GM19328 (cell line): ENCODE measurements around the gene ABHD12.

Source experiments
- ATAC-seq: cut with Tn5 transposase; IDR thresholded peaks from one replicate; pipeline ENCODE4 v1.9.1; 2021; ENCODE audit warnings: mild to moderate bottlenecking, moderate library complexity; ENCODE audit not compliant: unreplicated experiment

Gene ABHD12

DNA sequence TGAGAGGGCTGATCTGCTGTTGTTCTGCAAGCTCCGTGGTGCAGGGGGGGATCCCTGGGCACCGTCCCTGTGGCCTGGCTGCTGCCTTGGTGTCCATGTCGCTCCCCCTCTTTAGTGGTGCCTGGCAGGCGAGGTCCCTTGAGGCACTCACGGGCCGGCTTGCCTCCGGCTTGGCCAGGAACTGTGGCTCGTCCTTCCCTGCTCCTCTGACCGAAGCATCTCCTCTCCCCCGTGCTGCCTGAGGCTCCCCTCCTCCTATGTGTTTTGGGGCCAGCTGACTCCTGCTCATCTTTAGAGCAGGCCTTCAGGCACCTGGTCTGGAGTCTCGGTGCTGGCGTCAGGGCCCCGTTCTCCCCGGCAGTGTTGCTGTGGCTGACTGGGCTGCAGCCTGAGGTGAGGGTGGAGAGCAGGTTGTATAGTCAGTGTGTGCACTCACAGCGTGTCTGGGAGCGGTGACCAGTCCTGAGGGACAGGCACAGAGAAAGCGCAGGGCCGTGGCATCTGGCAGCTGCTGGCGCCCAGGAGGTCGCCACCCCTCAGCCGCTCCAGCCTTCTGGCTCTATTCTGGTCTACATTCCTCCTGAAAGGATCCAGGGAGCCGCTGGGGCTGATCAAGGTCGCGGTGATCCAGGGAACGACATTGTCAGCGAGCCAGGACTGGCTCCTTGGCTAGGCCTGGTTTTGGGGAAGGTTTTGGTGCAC, 99.1 kb downstream of the ABHD12 start:
- ATAC-seq: no peak

DNA sequence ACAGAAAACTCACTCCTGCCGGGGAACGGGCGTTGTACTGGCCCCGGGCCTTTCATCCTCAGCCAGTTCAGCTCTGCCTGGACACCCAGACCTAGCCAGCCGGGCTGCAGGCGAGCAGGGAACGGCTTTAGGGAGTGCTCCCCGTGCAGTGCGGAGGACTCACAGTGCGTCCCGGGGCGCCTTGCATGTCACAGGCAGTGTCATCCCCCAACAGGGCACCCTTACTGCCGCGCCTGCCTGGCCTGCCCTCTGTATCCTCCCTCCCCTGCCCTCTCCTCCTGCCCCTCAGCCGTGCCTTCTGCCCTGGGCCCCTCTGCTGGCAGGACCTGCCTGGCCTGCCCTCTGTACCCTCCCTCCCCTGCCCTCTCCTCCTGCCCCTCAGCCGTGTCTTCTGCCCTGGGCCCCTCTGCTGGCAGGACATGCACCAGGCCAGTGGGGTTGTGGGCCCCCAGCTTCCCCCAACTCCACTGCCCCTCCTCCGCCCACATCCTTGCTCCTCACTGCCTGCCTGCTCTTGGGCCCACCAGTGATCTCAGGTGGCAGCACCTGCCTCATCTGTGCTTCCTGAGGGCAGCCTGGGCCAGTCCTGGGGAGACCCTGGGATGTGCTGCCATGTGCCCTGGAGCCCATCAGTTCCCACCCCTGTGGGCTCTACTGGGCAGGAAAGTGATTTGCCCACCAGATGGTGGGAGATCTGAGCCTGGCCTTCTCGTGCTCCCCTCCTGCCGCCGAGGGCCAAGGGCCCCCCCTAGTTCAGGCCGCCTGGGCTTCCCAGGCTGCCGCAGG, 99.8 kb downstream of the ABHD12 start:
- no peak for ATAC-seq

DNA sequence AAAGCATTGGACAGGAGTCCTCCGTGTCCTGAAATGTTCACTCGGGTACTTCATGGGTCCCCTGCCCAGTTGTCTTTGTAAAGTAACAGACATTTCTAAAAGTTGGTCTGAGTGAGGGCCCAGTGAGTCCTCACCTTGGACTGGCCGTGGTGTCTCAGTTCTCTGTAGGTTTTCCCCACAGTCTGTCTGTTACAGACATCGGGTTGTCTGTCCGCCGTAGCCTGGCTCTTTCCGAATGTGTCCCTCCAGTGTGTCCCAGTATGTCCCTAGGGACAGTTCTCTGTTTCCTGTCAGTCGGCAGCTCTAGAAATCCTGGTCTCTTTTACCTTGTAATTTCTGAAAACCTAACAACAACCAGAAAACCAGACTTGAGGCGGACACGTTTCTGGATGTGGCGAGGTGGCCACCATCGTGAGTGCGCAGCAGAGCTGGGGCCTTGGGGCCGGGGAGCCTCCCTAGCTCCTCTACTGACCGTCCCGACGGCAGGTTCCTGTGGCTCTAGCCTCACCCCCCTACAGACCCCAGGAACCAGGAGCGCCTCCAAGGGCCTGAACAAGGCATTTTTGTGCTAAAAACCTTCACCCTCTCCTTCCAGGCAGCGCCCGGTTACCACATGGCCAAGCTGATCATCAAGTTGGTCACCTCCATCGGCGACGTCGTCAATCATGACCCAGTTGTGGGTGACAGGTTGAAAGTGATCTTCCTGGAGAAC, 100.6 kb downstream of the ABHD12 start:
- ATAC-seq: no peak

GRCh38 chr20:25288291-25289181, 102.1 kb downstream of the ABHD12 start:
- ATAC-seq: peak; percentile 80

DNA sequence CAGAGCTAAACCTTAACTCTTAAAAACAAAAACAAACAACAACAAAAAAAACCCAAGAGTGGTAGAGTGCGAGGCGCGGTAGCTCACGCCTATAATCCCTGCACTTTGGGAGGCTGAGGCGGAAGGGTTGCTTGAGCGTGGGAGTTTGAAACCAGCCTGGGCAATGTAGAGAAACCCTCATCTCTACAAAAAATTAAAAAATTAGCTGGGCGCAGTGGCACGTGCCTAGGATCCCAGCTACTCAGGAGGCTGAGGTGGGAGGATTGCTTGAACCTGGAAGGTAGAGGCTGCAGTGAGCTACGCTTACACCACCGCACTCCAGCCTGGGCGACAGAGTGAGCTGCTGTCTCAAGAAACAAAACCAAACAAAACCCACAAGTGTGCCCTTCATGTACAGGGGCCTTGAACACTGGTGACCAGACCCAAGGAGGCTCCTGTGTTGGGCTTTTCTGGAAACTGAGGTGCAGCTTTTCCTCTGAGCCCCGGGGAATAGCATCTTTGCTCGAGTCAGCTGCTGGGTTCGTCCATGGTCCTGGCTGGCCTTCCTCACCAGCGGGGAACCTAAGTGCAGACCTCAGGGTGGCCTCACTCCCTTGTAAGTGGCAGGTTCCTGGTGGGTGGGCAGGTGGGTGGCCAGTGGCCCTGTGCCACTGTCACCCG, 102.9 kb downstream of the ABHD12 start:
- no peak for ATAC-seq

DNA sequence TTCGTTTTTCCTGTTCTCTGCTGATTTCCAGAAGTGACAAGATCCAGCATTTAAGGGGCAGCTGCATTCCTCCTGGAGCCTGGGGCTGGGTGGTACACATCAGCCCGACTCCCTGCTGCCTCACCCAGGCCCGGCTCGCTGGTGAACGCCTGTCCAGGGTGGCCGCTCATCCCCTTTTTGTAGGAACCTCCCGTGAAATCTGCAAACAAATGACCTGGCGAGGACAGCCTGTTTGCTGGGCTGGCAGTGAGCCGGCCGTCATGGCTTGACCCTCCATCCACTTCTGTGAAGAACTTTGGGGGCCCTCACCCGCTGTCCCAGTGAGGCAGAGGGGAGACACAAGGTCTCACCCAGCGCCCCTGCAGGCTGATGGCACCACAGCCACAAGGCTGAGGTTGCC, 103.7 kb downstream of the ABHD12 start:
- ATAC-seq: no peak

GRCh38 chr20:25285856-25286798, 104.5 kb downstream of the ABHD12 start:
- ATAC-seq: no peak

- no peak for ATAC-seq
These were observed 105.5 kb downstream of the ABHD12 start for GRCh38 chr20:25285091-25285647.

- ATAC-seq: no peak
These were observed 106.5 kb downstream of the ABHD12 start for GRCh38 chr20:25284131-25284601.

GRCh38 chr20:25283221-25283951, 107.2 kb downstream of the ABHD12 start:
- no peak for ATAC-seq

DNA sequence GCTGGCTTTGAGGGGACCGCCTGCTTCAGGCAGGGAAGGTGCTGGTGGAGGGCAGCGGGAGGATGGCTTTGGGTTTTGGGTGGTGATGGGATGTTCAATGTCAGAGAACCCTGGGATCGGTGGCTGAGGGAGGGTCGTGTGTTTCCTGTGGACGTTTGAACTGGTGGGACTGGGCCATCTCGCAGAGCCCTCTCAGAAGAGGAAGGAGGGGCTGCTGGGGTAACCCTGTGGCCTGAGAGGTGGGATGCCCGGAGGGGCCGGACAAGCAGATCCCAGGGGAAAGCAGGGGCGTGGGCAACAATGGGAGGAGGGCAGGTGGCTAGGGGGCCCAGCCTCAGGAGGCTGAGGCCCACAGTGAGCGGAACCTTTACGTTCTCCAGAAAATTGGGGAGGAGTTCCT, 107.8 kb downstream of the ABHD12 start:
- no peak for ATAC-seq

- no peak for ATAC-seq
These were observed 108.4 kb downstream of the ABHD12 start for GRCh38 chr20:25282034-25282781.

GRCh38 chr20:25281541-25281991, 109.1 kb downstream of the ABHD12 start:
- ATAC-seq: no peak

DNA sequence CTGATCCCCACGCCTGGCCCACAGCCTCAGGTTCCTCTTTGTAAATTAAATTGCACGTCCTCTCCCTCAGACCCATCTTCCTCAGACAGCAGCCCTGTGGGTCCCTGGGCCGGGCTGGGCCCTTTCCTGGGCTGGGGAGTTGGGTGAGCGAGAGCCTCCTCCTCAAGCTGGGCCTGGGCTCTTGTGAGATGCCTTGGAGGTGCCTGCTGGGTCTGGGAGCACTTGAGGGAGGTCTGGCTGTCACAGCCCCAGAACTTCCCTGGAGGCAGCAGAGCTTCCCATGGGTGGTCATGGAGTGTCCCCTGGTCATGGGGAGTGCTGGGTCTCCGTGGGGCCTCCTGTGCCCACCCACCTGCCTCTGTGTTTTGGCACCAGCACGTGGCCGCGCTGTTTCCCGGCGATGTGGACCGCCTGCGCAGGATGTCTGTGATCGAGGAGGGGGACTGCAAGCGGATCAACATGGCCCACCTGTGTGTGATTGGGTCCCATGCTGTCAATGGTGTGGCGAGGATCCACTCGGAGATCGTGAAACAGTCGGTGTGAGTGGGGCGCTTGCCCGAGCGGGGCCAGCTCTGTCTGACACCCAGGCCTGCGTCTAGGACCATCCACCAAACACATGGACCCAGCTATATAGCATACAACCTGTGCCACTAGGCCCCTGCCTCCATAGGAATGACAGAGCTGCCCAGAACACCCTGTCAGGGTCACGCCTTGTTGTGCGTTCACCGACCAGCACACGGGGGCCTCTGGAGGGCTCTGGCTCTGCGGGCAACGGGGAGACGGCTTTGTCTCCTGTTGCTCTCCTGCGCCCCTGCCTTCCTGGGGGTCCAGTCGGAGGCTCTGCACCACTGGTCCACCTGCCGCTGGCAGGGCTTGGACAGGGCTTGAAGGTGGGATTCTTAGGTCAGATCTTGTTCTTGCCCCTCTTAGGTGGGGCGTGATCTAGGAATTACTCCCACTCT, 109.8 kb downstream of the ABHD12 start:
- ATAC-seq: no peak

GRCh38 chr20:25280051-25280573, 110.5 kb downstream of the ABHD12 start:
- ATAC-seq: no peak

DNA sequence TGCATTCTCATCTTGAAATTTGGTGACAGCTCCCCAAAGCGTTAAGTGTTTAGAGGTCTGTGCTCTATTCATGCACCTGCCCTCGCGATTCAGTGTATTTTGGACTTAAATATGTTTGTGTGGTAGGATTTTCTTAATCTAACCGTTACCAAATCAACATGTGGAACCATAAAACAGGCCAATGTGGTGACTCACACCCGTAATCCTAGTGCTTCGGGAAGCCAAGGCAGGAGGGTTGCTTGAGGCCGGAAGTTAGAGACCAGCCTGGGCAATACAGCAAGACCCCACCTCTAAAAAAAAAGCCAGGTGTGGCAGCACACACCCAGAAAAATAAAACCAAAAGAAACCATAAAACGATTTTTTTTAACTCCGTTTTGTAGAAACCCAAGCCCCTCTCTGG, 111.2 kb downstream of the ABHD12 start:
- ATAC-seq: no peak
